Stomach (tissue), 9 donors: Measurements from ENCODE around the gene EVI5L. TPM values are rescaled to one million over a fixed set of nuclear protein-coding genes. Genes with fewer than 3 reads are reported as not detected.

ENCODE experiments used
- DNase-seq, 2 donors: peaks; one replicate each; pipeline versions ENCODE4 v3.0.0 to v3.0.0-alpha.2; 2013 to 2019
- H3K27ac ChIP-seq, 5 donors: fragments of 200-600 bp in 4 of 5; sonication (generic) in 4 of 5; one replicate each; pipeline ENCODE4 v1.5.1; 2013 to 2019; ENCODE audit warnings: mild to moderate bottlenecking in 1 of 5, moderate library complexity in 1 of 5
- H3K27me3 ChIP-seq, 3 donors: fragments of 200-600 bp; sonication (generic); one replicate each; pipeline ENCODE4 v1.5.1; 2017 to 2019; ENCODE audit warnings: mixed run types in 1 of 3
- H3K36me3 ChIP-seq, 4 donors: fragments of 200-600 bp; sonication (generic); 1 replicate in 3 of 4; 2 replicates in 1 of 4; pipeline ENCODE4 v1.5.1; 2016 to 2019
- H3K4me1 ChIP-seq, 4 donors: fragments of 200-600 bp; sonication (generic); one replicate each; pipeline ENCODE4 v1.5.1; 2016 to 2019
- H3K4me3 ChIP-seq, 4 donors: fragments of 200-600 bp; sonication (generic) in 3 of 4; one replicate each; pipeline ENCODE4 v1.5.1; 2016 to 2019; ENCODE audit warnings: mild to moderate bottlenecking in 1 of 4
- H3K9me3 ChIP-seq, 4 donors: fragments of 200-600 bp; sonication (generic); one replicate each; pipeline ENCODE4 v1.5.1; 2016 to 2019
- CTCF ChIP-seq, 7 experiments: fragments of 450-650 bp in 4 of 7; fragments of 200-600 bp in 3 of 7; sonication (generic) in 3 of 7; IDR thresholded peaks; one replicate each; pipeline ENCODE4 v1.5.1; 2016 to 2019; ENCODE audit warnings: antibody characterized with exemption in 7 of 7, control low read depth in 2 of 7, mild to moderate bottlenecking in 1 of 7
- EP300 ChIP-seq: sonication (generic); formaldehyde crosslinking; IDR thresholded peaks from one replicate; pipeline ENCODE4 v1.6.1; 2017; ENCODE audit warnings: antibody characterized with exemption
- POLR2A ChIP-seq, 4 donors: fragments of 450-650 bp; IDR thresholded peaks; one replicate each; pipeline ENCODE4 v1.6.1; 2016; ENCODE audit warnings: antibody characterized with exemption in 4 of 4, control low read depth in 2 of 4, mild to moderate bottlenecking in 1 of 4, moderate library complexity in 1 of 4
- POLR2AphosphoS5 ChIP-seq, 3 donors: sonication (generic); formaldehyde crosslinking; IDR thresholded peaks; one replicate each; pipeline ENCODE4 v1.6.1; 2016; ENCODE audit warnings: antibody characterized with exemption in 3 of 3
- WGBS, 5 donors: extraction: QIAGEN DNeasy Blood & Tissue Kit in 3 of 5; methylation state at CpG; one replicate each; pipeline versions ENCODE4 v1.1.5 to v1.1.7; 2013 to 2018; 5-methylcytosine and 5-hydroxymethylcytosine counted together
- intact Hi-C: fragments of 100-400 bp; cut with DNase I; formaldehyde crosslinking; loops from one replicate; pipeline ENCODE4 v1.15.1; 2023; ENCODE audit warnings: low total_unique reads
- polyA plus RNA-seq, 3 donors: library from polyadenylated mRNA; stranded (reverse); fragments of 200-250 nt; gene quantifications; one replicate each; pipeline ENCODE4 v1.2.3, GENCODE V29; 2013
- total RNA-seq, 5 donors: library from RNA; depleted of rRNA; stranded (reverse); fragments of >200 nt; gene quantifications; one replicate each; pipeline versions ENCODE4 v1.1.0 to v1.2.3, GENCODE V29; 2014 to 2016
- donor health status: healthy with polysubstance abuse.
- donor health status: Bipolar disorder and iron deficiency.
- donor health status: healthy.

The EVI5L gene
- total and polyA plus RNA-seq, 8 donors, result 4.9 to 31.6 (median 8.4) TPM

- Histone ChIP-seq H3K4me1 (peaks cover 29 to 52% (median 45%) of the 10 kb centered on the region in 4 donors), H3K27ac (peak within 1 kb of the TSS; percentile 84 to 98 (median 94)), H3K27me3 (no peaks in the 10 kb centered on the region), H3K4me3 (peak within 1 kb of the TSS; percentile 86 to 98 (median 91)), H3K9me3 (no peaks in the 10 kb centered on the region), H3K36me3 (peaks cover 7 to 45% (median 36%) of the 10 kb centered on the region in 4 donors)
- intact Hi-C loops, result no loop called here
- TF ChIP-seq EP300, result no peak
- TF ChIP-seq CTCF (IDR thresholded peaks at IDR 0.05), result peak in 5 of 7 experiments; percentile 4 to 89 (median 28)
- peak; percentile 90 to 97 (median 90) for TF ChIP-seq POLR2AphosphoS5 (IDR thresholded peaks at IDR 0.05)
- peak in 2 of 4 donors; percentile 32 to 52 for TF ChIP-seq POLR2A (IDR thresholded peaks at IDR 0.05)
- peak; percentile 100 for DNase-seq
- WGBS, 5 donors, result 0% methylated on average over 42 to 89 of the region's 89 CpGs
Measured at GRCh38 chr19:7903244-7904073, 73.4 kb downstream of the EVI5L start, which contains the start of gene MAP2K7. Gene MAP2K7 (plus strand): TSS chr19:7903877. CDS start chr19:7903945, 68 bp downstream.

GRCh38 chr19:7904074-7905020, 74.3 kb downstream of the EVI5L start:
- Histone ChIP-seq H3K27ac (peak overlapping the region; percentile 84 to 98 (median 94)), H3K36me3 (peaks cover 12 to 46% (median 42%) of the 10 kb centered on the region in 4 donors), H3K27me3 (no peaks in the 10 kb centered on the region), H3K4me3 (peak overlapping the region; percentile 86 to 98 (median 91)), H3K9me3 (no peaks in the 10 kb centered on the region), H3K4me1 (peaks cover 29 to 57% (median 45%) of the 10 kb centered on the region in 4 donors)
- TF ChIP-seq CTCF (IDR thresholded peaks at IDR 0.05) (no peak), EP300 (no peak), POLR2A (IDR thresholded peaks at IDR 0.05) (no peak), POLR2AphosphoS5 (IDR thresholded peaks at IDR 0.05) (no peak)
- DNase-seq, result peak in 1 of 2 donors; percentile 80
- intact Hi-C loops, result no loop called here
- WGBS, 5 donors, result 6 to 17% (median 15%) methylated on average over 36 to 68 of the region's 68 CpGs

- peak in 1 of 2 donors; percentile 23 for DNase-seq
- intact Hi-C loops, result no loop called here
- Histone ChIP-seq H3K4me1 (peaks cover 29 to 57% (median 45%) of the 10 kb centered on the region in 4 donors), H3K36me3 (peaks cover 17 to 47% (median 43%) of the 10 kb centered on the region in 4 donors), H3K27me3 (no peaks in the 10 kb centered on the region), H3K27ac (no peak overlapping the region), H3K4me3 (peak overlapping the region in 3 of 4 donors; percentile 87 to 98 (median 95)), H3K9me3 (no peaks in the 10 kb centered on the region)
- WGBS, 5 donors, result 64 to 78% (median 74%) methylated on average over 9 to 10 of the region's 10 CpGs
- TF ChIP-seq POLR2A (IDR thresholded peaks at IDR 0.05) (no peak), CTCF (IDR thresholded peaks at IDR 0.05) (no peak), POLR2AphosphoS5 (IDR thresholded peaks at IDR 0.05) (no peak), EP300 (no peak)
Measured at GRCh38 chr19:7905268-7905667, 75.2 kb downstream of the EVI5L start.

- intact Hi-C loops, result no loop called here
Measured at GRCh38 chr19:7905859-7906258, 75.8 kb downstream of the EVI5L start.

More at GRCh38 chr19:7905859-7906258, 75.8 kb downstream of the EVI5L start:
- H3K4me1 ChIP-seq, result peaks cover 29 to 57% (median 45%) of the 10 kb centered on the region in 4 donors
- 80 to 91% (median 86%) methylated on average over 10 of the region's 10 CpGs for WGBS, 5 donors
- H3K9me3 ChIP-seq, result no peaks in the 10 kb centered on the region
- peaks cover 23 to 52% (median 47%) of the 10 kb centered on the region in 4 donors for H3K36me3 ChIP-seq
- H3K4me3 ChIP-seq, result peak overlapping the region in 2 of 4 donors; percentile 95 to 98
- no peak overlapping the region for H3K27ac ChIP-seq
- DNase-seq, result peak in 1 of 2 donors; percentile 13
- TF ChIP-seq CTCF (IDR thresholded peaks at IDR 0.05), result no peak
- no peak for TF ChIP-seq POLR2AphosphoS5 (IDR thresholded peaks at IDR 0.05)
- TF ChIP-seq POLR2A (IDR thresholded peaks at IDR 0.05), result no peak
- TF ChIP-seq EP300, result no peak
- peaks cover 0 to 4% (median 0%) of the 10 kb centered on the region in 3 donors for H3K27me3 ChIP-seq
